Activated CD8-positive, alpha-beta memory T cell treated with anti-CD3 and anti-CD28 coated beads, Interleukin-2, amount 50 U/mL, for 4 hours (primary cell): Measurements from ENCODE around the gene ANXA11.
A peak's percentile ranks its signal among the peaks of the same experiment; 100 is the strongest.
"Not testable (repeated sequence)": the region's sequence is repeated elsewhere in the genome, so short reads cannot be mapped to it uniquely, and the experiment has no call there.

ENCODE experiments used
- DNase-seq: peaks from one replicate; pipeline ENCODE4 v3.0.0-alpha.2; 2020

ANXA11 gene

GRCh38 chr10:80207768-80208370 is 2.5 kb upstream of the ANXA11 start:
- no peak for DNase-seq

GRCh38 chr10:80206277-80206655 is 929 bp upstream of the ANXA11 start:
- DNase-seq, result no peak

GRCh38 chr10:80204677-80205476 is 460 bp downstream of the ANXA11 start:
- DNase-seq, result no peak

DNA sequence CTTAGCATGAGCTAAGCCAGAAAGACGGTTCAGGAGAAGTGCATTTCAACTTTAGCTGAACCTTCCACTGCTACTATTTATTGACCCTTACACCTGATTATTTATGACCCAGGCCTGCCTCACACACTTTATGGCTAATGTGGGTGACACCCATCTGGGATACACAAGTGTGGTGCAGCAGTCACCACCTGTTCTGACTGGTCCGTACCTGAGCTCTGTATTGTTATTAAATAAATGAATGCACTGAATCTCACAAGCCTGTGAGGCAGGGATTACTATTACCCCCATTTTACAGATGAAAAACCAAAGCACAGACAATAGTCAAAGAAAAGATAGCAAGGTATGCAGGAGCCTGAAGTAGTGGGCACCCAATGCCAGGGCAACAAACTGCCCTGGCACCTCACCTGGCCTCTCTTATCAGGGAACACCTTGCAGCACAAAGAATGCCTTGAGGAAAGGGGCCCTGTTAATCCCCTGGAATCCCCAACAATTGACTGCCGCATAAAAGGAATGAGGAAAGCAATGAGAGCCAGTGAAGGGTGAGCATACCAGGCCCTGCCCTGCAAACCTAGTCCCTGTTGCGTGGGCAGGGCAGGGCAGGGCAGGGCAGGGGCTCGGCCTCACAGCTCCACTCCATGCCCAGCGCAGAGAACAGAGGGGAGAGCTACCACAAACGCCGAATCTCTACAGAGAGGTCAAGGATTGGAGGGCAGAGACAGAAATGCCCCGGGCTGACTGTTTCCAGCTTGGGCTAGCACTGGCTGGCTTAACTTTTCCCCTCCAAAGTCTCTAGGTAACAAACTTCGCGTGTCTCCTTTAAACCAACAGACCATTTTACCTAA is 1.3 kb downstream of the ANXA11 start:
- no peak for DNase-seq

DNA sequence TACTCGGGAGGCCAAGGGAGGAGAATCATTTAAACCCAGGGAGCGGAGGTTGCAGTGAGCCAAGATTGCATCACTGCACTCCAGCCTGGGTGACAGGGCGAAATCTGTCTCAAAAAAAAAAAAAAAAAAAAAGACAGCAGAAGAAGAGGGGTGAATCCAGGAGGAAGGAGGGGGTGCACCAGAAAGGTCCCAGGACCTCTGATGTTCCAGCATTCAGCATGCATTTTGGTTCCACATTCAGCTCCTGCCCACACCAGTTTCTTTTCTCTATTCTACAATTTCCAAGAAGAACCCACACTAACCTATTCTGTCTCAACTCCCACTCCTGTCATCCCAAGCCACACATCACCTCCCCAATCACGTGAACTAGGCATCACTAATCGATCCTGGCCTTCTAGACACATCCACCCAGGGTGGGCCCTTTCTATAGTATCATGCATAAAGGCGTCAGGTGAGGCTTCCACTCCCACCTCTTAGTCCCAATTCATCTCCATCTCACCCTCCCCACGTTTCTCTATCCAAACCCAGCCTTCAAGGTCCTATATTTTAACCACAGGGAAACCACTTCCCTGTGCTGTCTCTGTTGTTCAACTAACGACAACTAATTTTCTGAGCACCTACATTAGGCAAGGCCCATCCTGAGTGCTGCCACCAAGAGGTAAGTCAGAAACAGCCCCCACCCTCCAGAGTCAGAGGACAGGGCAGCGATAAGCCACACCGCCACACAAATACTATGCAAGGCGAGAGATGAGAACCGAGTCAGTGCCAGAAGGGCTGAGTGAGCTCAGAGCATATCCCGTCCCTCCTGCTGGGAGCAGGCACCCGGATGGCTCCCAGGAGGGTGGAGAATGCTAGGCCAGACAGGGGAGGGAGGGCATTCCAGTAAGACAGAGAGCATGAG is 2.2 kb downstream of the ANXA11 start:
- peak; percentile 57 for DNase-seq

GRCh38 chr10:80202530-80202929 is 2.8 kb downstream of the ANXA11 start:
- not testable (repeated sequence) for DNase-seq

DNA sequence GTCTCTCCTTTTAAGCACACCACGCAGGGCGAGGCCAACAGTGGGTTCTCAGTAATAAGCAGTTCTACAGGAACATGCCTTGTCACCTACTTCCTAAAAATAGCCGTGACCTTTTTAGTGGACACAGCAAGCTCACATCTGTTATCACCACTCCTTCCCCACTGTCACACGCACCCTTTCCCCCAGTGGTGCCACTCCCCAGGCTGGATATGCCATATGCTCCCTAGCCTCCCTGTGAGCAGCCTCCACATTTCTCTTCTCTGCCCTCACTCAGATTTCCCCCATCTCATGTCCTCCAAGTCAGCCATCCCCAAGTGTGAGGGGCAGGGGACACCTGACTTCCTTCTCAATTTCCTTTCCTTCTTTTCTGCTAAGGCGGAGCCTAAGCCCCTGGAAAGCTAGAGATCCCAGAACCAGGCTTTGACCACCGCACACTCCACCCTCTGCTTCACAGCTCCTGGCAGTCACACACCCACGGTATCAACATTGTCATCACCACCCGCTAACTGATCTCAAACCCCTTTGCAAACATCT is 3.7 kb downstream of the ANXA11 start:
- no peak for DNase-seq

GRCh38 chr10:80200687-80201086 is 4.7 kb downstream of the ANXA11 start:
- DNase-seq, result no peak

- no peak for DNase-seq
Observed at GRCh38 chr10:80200259-80200658, 5.1 kb downstream of the ANXA11 start.

DNA sequence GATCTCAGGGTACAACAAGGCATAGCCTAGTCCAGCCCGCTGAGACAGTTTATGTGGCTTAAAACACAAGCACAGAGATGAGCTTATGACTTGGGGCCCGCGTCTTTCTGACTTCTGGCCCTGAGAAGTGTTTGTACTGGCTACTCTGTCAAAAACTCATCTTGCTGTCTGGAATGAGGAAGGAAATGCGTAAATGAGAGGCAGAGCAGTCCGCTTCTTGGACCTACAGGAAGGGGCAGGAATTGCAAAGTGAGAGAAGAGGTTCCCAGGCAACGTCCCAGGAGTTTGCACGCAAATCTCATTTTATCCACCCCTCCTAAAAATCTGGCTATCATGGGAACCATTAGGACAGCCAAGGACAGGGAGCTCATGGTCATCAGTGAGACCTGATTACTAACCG is 5.5 kb downstream of the ANXA11 start:
- DNase-seq, result no peak

- no peak for DNase-seq
Observed at GRCh38 chr10:80197972-80198916, 7.1 kb downstream of the ANXA11 start.

DNA sequence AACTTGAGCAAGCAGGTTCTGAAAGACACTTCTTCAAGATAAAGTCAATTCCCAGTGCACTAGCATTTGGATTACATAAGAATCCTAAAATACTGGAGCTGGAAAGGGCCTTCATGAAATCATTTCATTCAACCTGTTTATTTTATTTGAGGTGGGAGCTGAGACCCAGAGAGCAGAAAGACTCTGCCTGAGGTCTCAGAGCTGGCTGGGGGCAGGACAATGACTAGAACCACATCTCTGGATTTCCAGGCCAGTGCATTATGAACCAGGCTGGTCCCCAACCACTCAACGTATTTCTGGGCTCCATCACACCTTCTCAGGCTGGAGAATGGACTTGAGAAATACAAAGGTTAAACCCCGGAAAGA is 8.4 kb downstream of the ANXA11 start:
- DNase-seq, result no peak

DNA sequence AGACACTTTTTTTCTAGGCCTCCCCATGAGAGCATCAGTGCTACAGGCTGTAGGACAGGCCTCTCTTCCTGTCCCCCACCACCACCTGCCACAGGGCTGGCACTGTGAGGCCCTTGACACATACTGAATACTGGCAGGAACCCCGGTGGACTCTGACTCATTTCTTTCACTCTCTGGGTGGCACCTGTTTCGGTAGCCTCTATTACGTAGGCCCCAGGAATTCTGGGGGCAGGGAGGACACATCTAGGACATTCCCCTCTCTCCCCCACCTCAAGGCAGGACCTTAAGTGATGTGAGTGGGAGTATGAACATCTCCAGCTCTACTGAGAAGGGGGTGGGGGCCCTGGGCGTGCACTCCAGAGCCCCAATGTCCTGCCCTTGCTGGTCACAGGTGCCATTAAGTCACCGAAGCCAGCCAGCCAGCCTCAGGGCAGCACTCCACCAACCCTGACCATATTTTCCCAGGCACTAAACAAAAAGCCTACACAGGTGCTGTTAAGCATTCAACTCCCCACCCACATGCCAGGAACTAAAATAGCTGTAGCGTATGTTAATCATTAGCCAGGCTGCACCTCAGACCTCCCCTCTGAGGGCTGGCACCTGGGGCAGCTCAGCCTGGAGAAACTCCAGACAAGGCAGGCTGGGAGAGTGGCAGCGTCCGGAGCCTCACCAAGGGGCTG is 8.9 kb downstream of the ANXA11 start:
- DNase-seq, result peak; percentile 68

GRCh38 chr10:80195046-80195574 is 10.2 kb downstream of the ANXA11 start:
- DNase-seq, result no peak

- no peak for DNase-seq
Observed at GRCh38 chr10:80194373-80195045, 10.8 kb downstream of the ANXA11 start.

DNA sequence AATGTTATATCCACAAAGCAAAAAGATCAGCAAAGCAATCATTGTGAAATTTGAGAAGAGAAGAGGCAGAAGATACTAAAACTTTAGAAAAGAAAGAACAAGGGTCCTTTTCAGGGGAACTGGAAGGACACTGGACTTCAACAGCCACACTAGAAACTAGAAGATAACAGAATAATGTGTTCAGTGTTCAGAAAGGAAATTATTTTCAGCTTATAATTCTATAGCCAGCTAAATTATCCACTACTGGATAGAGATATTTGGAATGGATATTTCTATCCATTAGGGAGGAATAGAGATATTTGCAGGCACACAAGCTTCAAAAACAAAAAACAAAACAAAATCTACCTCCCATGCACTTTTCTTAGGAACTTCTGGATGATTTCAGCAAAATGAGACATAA is 12.8 kb downstream of the ANXA11 start:
- no peak for DNase-seq

DNA sequence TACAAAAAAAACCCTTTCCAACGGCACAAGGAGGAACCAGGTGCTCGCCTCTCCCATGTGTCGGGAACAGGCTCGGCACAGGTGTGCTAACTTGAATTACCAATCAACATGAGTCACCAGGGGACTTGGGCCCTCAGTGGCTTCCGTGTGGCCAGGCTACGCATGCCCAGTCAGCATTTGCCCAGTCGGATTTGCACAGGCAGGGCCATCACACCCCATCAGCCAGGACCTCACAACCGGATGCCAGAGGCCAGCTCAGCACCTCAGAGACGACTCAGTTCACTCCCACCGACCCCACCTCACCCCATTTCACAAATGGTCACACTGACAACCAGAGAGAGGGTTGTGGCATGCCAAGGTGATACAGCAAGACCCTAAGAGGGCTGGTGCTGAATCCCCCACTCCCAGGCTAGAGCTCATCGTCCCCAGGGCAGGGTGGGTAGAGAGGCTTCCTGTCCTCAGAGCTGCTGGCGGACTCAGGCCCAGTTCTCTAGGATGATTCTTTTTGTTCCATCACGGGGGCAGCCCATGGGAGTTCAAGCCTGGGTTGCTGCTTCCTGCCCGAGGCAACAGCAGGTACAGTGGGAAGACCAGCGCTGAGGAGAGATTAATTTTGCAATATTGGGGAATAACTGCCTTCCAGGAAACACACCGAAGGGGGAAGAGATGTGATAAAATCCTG is 13.6 kb downstream of the ANXA11 start:
- DNase-seq, result no peak

GRCh38 chr10:80188713-80189112 is 16.6 kb downstream of the ANXA11 start:
- DNase-seq, result no peak
